Daoy (cell line): ENCODE results near the gene ERP44. TPM values are rescaled to one million over a fixed set of nuclear protein-coding genes. Genes with fewer than 3 reads are reported as not detected.
A peak's percentile ranks its signal among the peaks of the same experiment; 100 is the strongest.
"Not testable (repeated sequence)": the region's sequence is repeated elsewhere in the genome, so short reads cannot be mapped to it uniquely, and the experiment has no call there.

Experiments used
- DNase-seq: peaks from one replicate; pipeline ENCODE4 v3.0.0-alpha.2; 2015; ENCODE audit warnings: low read depth
- total RNA-seq: library from RNA; depleted of rRNA; stranded (reverse); fragments of >200 nt; shearing (Covaris generic); gene quantifications from 2 replicates; pipeline ENCODE4 v1.2.3, GENCODE V29; 2014

Gene ERP44
- total RNA-seq, 1 experiment from 2014 or later = 17.1 TPM

- DNase-seq = no peak
Observed at GRCh38 chr9:100100146-100100667, 1.4 kb upstream of the ERP44 start.

- DNase-seq = peak; percentile 56
Observed at GRCh38 chr9:100099722-100100042, 882 bp upstream of the ERP44 start.

GRCh38 chr9:100098046-100098886 is 534 bp downstream of the ERP44 start:
- DNase-seq = peak; percentile 76

GRCh38 chr9:100096378-100096916 is 2.4 kb downstream of the ERP44 start:
- no peak for DNase-seq

GRCh38 chr9:100094411-100094810 is 4.4 kb downstream of the ERP44 start:
- not testable (repeated sequence) for DNase-seq

- DNase-seq = no peak
Observed at GRCh38 chr9:100092066-100092465, 6.7 kb downstream of the ERP44 start.

GRCh38 chr9:100091650-100092049 is 7.2 kb downstream of the ERP44 start:
- no peak for DNase-seq

GRCh38 chr9:100090880-100091279 is 7.9 kb downstream of the ERP44 start:
- no peak for DNase-seq

- DNase-seq = peak; percentile 21
Observed at GRCh38 chr9:100088202-100088601, 10.6 kb downstream of the ERP44 start.

- peak; percentile 80 for DNase-seq
Observed at GRCh38 chr9:100087218-100087617, 11.6 kb downstream of the ERP44 start.

- DNase-seq = no peak
Observed at GRCh38 chr9:100086097-100086635, 12.6 kb downstream of the ERP44 start.

- DNase-seq = no peak
Observed at GRCh38 chr9:100084734-100085133, 14.1 kb downstream of the ERP44 start.

GRCh38 chr9:100084128-100084453 is 14.7 kb downstream of the ERP44 start:
- no peak for DNase-seq

GRCh38 chr9:100083448-100084127 is 15.2 kb downstream of the ERP44 start:
- no peak for DNase-seq

GRCh38 chr9:100082782-100083181 is 16.0 kb downstream of the ERP44 start:
- no peak for DNase-seq

- not testable (repeated sequence) for DNase-seq
Observed at GRCh38 chr9:100076256-100076655, 22.5 kb downstream of the ERP44 start.

GRCh38 chr9:100074989-100075388 is 23.8 kb downstream of the ERP44 start:
- DNase-seq = no peak

GRCh38 chr9:100074093-100074492 is 24.7 kb downstream of the ERP44 start:
- DNase-seq = no peak

GRCh38 chr9:100072805-100073204 is 26.0 kb downstream of the ERP44 start:
- no peak for DNase-seq

- no peak for DNase-seq
Observed at GRCh38 chr9:100071271-100071670, 27.5 kb downstream of the ERP44 start.

GRCh38 chr9:100070104-100071041 is 28.4 kb downstream of the ERP44 start:
- no peak for DNase-seq
